WTC11 (cell line): Measurements from ENCODE around the gene SMAD5. TPM values are rescaled to one million over a fixed set of nuclear protein-coding genes. Genes with fewer than 3 reads are reported as not detected.

Experiments
- ATAC-seq: fragments of 200-7000 bp; cut with Tn5 transposase; 2 replicates; pipeline ENCODE4 v1.10.0; 2021; ENCODE audit warnings: mild to moderate bottlenecking, moderate library complexity
- CTCF ChIA-PET: fragments of 300-600 bp; sonication (Branson Sonifier 250); formaldehyde crosslinking; loops from one replicate; lab custom pipeline; 2021; ENCODE audit warnings: antibody characterized with exemption; lab: Charles Lee
- POLR2A ChIA-PET: fragments of 350-600 bp; sonication (Branson Sonifier 250); formaldehyde crosslinking; loops from one replicate; lab custom pipeline; 2021; ENCODE audit warnings: antibody characterized with exemption; lab: Charles Lee
- DNase-seq: peaks from one replicate; pipeline ENCODE4 v3.0.0; 2021; ENCODE audit warnings: low spot score
- H3K27ac Mint-ChIP-seq: 2 replicates; pipeline ENCODE4 v1.8.0; 2021; ENCODE audit warnings: mixed read lengths
- H3K27me3 Mint-ChIP-seq: 2 replicates; pipeline ENCODE4 v1.8.0; 2021; ENCODE audit warnings: low read depth, mild to moderate bottlenecking, moderate library complexity, mixed read lengths
- H3K36me3 Mint-ChIP-seq: 2 replicates; pipeline ENCODE4 v1.8.0; 2021; ENCODE audit warnings: mixed read lengths
- H3K4me1 Mint-ChIP-seq: 2 replicates; pipeline ENCODE4 v1.8.0; 2022; ENCODE audit warnings: mixed read lengths
- H3K4me3 Mint-ChIP-seq: 2 replicates; pipeline ENCODE4 v1.8.0; 2021; ENCODE audit warnings: mild to moderate bottlenecking, moderate library complexity, mixed read lengths
- H3K9me3 Mint-ChIP-seq: 2 replicates; pipeline ENCODE4 v1.8.0; 2021; ENCODE audit warnings: mixed read lengths
- ATF3 ChIP-seq: sonication (generic); formaldehyde crosslinking; conservative IDR thresholded peaks from 2 replicates; pipeline ENCODE4 v1.8.1; 2022; ENCODE audit warnings: mild to moderate bottlenecking, missing genetic modification reagents
- CTCF ChIP-seq: fragments of 200-600 bp; IDR thresholded peaks from 2 replicates; pipeline ENCODE4 v1.8.0; 2022; ENCODE audit warnings: antibody characterized with exemption
- E2F4 ChIP-seq: sonication (generic); formaldehyde crosslinking; IDR thresholded peaks from 2 replicates; pipeline ENCODE4 v1.8.1; 2022; ENCODE audit warnings: low read depth, mild to moderate bottlenecking, moderate library complexity, missing genetic modification reagents, borderline replicate concordance
- ESRRA ChIP-seq: sonication (generic); formaldehyde crosslinking; IDR thresholded peaks from 2 replicates; pipeline ENCODE4 v1.8.1; 2022; ENCODE audit warnings: mild to moderate bottlenecking, missing genetic modification reagents, borderline replicate concordance
- FOXP1 ChIP-seq: sonication (generic); formaldehyde crosslinking; IDR thresholded peaks from 2 replicates; pipeline ENCODE4 v1.8.0; 2022; ENCODE audit warnings: missing genetic modification reagents, mild to moderate bottlenecking, moderate library complexity, borderline replicate concordance
- GRHL2 ChIP-seq: fragments of 250-450 bp; sonication (Bioruptor Pico); IDR thresholded peaks from 2 replicates; pipeline ENCODE4 v1.8.0; 2022; ENCODE audit warnings: mild to moderate bottlenecking, moderate library complexity; ENCODE audit not compliant: insufficient replicate concordance, severe bottlenecking
- PRRX2 ChIP-seq: fragments of 250-450 bp; sonication (Bioruptor Pico); IDR thresholded peaks from 2 replicates; pipeline ENCODE4 v1.8.0; 2021; ENCODE audit warnings: mild to moderate bottlenecking
- RELA ChIP-seq: sonication (generic); formaldehyde crosslinking; IDR thresholded peaks from 2 replicates; pipeline ENCODE4 v1.8.1; 2022; ENCODE audit warnings: missing genetic modification reagents, mild to moderate bottlenecking, borderline replicate concordance
- SMAD4 ChIP-seq: sonication (generic); formaldehyde crosslinking; IDR thresholded peaks from 2 replicates; pipeline ENCODE4 v1.8.0; 2022; ENCODE audit warnings: mild to moderate bottlenecking, missing genetic modification reagents
- TEAD1 ChIP-seq: sonication (generic); formaldehyde crosslinking; IDR thresholded peaks from 2 replicates; pipeline ENCODE4 v1.8.0; 2022; ENCODE audit warnings: mild to moderate bottlenecking, missing genetic modification reagents
- ZNF219 ChIP-seq: sonication (generic); formaldehyde crosslinking; IDR thresholded peaks from 2 replicates; pipeline ENCODE4 v1.8.0; 2023; ENCODE audit warnings: missing genetic modification reagents, mild to moderate bottlenecking, borderline replicate concordance
- ZNF396 ChIP-seq: fragments of 250-450 bp; sonication (Bioruptor Pico); IDR thresholded peaks from 2 replicates; pipeline ENCODE4 v1.8.0; 2021; ENCODE audit warnings: mild to moderate bottlenecking, moderate library complexity, borderline replicate concordance
- ZNF671 ChIP-seq: fragments of 250-450 bp; sonication (Bioruptor Pico); IDR thresholded peaks from 2 replicates; pipeline ENCODE4 v1.8.0; 2021; ENCODE audit warnings: mild to moderate bottlenecking
- total RNA-seq: library from RNA; stranded (reverse); gene quantifications from 3 replicates; pipeline ENCODE4 v1.2.3, GENCODE V29; 2021
- TF ChIP-seq, protein P1 (sequence below): fragments of 250-450 bp; sonication (Bioruptor Pico); IDR thresholded peaks from 2 replicates; pipeline ENCODE4 v1.9.0; 2021; ENCODE audit warnings: mild to moderate bottlenecking
- TF ChIP-seq, protein P2 (sequence below): sonication (generic); formaldehyde crosslinking; IDR thresholded peaks from 2 replicates; pipeline ENCODE4 v1.8.0; 2023; ENCODE audit warnings: missing genetic modification reagents
- TF ChIP-seq, protein P3 (sequence below): fragments of 250-450 bp; sonication (Bioruptor Pico); IDR thresholded peaks from 2 replicates; pipeline ENCODE4 v1.8.0; 2021; ENCODE audit warnings: mild to moderate bottlenecking

SMAD5 gene
- total RNA-seq, 1 experiment from 2014 or later: 65.2 TPM

DNA sequence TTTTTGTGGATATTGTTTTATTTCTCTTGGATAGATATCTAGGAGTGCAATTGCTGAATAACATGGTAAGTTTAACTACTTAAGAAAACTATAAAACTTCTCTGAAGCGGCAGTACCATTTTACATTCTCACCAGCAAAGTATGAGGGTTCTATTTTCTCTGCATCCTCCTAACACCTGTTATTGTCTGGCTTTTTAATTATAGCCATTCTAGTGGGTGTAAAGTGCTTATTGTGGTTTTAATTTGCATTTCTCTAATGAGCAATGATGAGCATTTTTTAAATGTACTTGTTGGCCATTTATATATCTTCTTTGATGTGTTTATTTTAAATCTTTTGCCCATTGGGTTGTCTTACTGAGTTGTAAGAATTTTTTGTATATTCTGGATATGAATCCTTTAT, 31.6 kb downstream of the SMAD5 start:
- ATAC-seq (no peak), DNase-seq (no peak)
- POLR2A ChIA-PET: no interaction called here
- no peak overlapping the region for H3K27ac Mint-ChIP-seq
- peaks cover 21% of the 10 kb centered on the region for H3K36me3 Mint-ChIP-seq
- TF ChIP-seq TEAD1 (CRISPR knock-in tag) (no peak), GRHL2 (CRISPR knock-in tag) (no peak), ZNF396 (no peak), FOXP1 (CRISPR knock-in tag) (no peak), E2F4 (CRISPR knock-in tag) (no peak), CTCF (no peak), SMAD4 (CRISPR knock-in tag) (no peak), RELA (CRISPR knock-in tag) (no peak), ZNF219 (CRISPR knock-in tag) (no peak)
- TF ChIP-seq, protein P1, sequence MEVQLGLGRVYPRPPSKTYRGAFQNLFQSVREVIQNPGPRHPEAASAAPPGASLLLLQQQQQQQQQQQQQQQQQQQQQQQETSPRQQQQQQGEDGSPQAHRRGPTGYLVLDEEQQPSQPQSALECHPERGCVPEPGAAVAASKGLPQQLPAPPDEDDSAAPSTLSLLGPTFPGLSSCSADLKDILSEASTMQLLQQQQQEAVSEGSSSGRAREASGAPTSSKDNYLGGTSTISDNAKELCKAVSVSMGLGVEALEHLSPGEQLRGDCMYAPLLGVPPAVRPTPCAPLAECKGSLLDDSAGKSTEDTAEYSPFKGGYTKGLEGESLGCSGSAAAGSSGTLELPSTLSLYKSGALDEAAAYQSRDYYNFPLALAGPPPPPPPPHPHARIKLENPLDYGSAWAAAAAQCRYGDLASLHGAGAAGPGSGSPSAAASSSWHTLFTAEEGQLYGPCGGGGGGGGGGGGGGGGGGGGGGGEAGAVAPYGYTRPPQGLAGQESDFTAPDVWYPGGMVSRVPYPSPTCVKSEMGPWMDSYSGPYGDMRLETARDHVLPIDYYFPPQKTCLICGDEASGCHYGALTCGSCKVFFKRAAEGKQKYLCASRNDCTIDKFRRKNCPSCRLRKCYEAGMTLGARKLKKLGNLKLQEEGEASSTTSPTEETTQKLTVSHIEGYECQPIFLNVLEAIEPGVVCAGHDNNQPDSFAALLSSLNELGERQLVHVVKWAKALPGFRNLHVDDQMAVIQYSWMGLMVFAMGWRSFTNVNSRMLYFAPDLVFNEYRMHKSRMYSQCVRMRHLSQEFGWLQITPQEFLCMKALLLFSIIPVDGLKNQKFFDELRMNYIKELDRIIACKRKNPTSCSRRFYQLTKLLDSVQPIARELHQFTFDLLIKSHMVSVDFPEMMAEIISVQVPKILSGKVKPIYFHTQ (CRISPR knock-in tag): no peak
- TF ChIP-seq, protein P2, sequence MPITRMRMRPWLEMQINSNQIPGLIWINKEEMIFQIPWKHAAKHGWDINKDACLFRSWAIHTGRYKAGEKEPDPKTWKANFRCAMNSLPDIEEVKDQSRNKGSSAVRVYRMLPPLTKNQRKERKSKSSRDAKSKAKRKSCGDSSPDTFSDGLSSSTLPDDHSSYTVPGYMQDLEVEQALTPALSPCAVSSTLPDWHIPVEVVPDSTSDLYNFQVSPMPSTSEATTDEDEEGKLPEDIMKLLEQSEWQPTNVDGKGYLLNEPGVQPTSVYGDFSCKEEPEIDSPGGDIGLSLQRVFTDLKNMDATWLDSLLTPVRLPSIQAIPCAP (CRISPR knock-in tag): no peak
- CTCF ChIA-PET: no interaction called here
- H3K4me1 Mint-ChIP-seq: no peaks in the 10 kb centered on the region; the same call in 1 of the 2 replicates
- H3K4me3 Mint-ChIP-seq: no peak overlapping the region
- H3K9me3 Mint-ChIP-seq: no peaks in the 10 kb centered on the region
- H3K27me3 Mint-ChIP-seq: no peaks in the 10 kb centered on the region

DNA sequence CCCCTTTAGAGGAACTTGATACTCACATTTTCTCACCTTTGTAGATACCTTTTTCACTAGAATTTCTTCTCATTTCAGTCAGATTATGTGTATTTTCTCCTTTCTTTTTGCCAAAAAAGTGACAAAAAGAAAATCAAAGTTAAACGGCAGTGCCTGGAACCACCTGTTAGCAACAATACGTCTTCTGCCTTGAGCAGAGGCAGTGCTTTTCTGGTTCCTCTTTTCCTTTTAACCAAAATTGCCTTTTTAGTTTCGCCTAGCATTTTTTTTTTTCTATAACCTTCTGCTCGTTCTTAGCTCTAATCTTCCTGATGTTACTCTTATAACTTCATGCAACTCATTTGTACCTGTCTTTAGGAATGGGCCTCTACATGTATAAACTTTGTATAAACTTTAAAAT, 34.3 kb downstream of the SMAD5 start:
- Mint-ChIP-seq H3K9me3 (no peaks in the 10 kb centered on the region), H3K27me3 (no peaks in the 10 kb centered on the region)
- TF ChIP-seq ZNF219 (CRISPR knock-in tag): no peak
- TF ChIP-seq, protein P3, sequence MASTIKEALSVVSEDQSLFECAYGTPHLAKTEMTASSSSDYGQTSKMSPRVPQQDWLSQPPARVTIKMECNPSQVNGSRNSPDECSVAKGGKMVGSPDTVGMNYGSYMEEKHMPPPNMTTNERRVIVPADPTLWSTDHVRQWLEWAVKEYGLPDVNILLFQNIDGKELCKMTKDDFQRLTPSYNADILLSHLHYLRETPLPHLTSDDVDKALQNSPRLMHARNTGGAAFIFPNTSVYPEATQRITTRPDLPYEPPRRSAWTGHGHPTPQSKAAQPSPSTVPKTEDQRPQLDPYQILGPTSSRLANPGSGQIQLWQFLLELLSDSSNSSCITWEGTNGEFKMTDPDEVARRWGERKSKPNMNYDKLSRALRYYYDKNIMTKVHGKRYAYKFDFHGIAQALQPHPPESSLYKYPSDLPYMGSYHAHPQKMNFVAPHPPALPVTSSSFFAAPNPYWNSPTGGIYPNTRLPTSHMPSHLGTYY (CRISPR knock-in tag): no peak
- no peak for TF ChIP-seq ESRRA (CRISPR knock-in tag)
- TF ChIP-seq PRRX2 (CRISPR knock-in tag): no peak
- TF ChIP-seq ZNF671: no peak
- no peak for TF ChIP-seq ATF3 (CRISPR knock-in tag)
- TF ChIP-seq, all 79 proteins: peak for 0
- H3K36me3 Mint-ChIP-seq: peaks cover 24% of the 10 kb centered on the region
- POLR2A ChIA-PET: no interaction called here
- ATAC-seq: no peak
- H3K27ac Mint-ChIP-seq: 0 out of 2 replicates have a peak overlapping the region, but pooled peaks have one; percentile 20
- no peak for DNase-seq
- no peak overlapping the region for H3K4me3 Mint-ChIP-seq
- CTCF ChIA-PET: no interaction called here
- H3K4me1 Mint-ChIP-seq: no peaks in the 10 kb centered on the region
